HL-60 (cell line): ENCODE results near the gene CDH2.

Source experiments
- DNase-seq, 2 experiments: peaks; one replicate each; pipeline ENCODE4 v3.0.0-alpha.2; 2010 to 2020; ENCODE audit warnings: low read depth in 1 of 2, low spot score in 1 of 2
- H3K27ac ChIP-seq: fragments of 250-450 bp; sonication (Bioruptor Pico); replicated peaks from 2 replicates; pipeline ENCODE4 v1.5.1; 2020; ENCODE audit warnings: mild to moderate bottlenecking, moderate library complexity
- H3K27me3 ChIP-seq: fragments of 250-450 bp; sonication (Bioruptor Pico); 2 replicates; pipeline ENCODE4 v1.5.1; 2021; ENCODE audit warnings: mild to moderate bottlenecking, moderate library complexity; ENCODE audit not compliant: insufficient read depth, poor library complexity, severe bottlenecking
- H3K4me3 ChIP-seq: replicated peaks from 2 replicates; pipeline ENCODE4 v1.5.1; 2011; ENCODE audit warnings: mild to moderate bottlenecking, control low read depth, low read length; ENCODE audit not compliant: insufficient read depth
- GABPA ChIP-seq: IDR thresholded peaks from 2 replicates; pipeline ENCODE4 v1.6.1; 2012; ENCODE audit warnings: low read depth
- POLR2AphosphoS5 ChIP-seq: IDR thresholded peaks from 2 replicates; pipeline ENCODE4 v1.6.1; 2012; ENCODE audit warnings: low read depth
- SPI1 ChIP-seq: IDR thresholded peaks from 2 replicates; pipeline ENCODE4 v1.6.1; 2012; ENCODE audit warnings: low read depth, mild to moderate bottlenecking, borderline replicate concordance
- long read RNA-seq: library from polyadenylated mRNA; unstranded; transcript quantifications from one replicate; pipeline ENCODE4 v2.0.0, GENCODE V29; 2020
- TF ChIP-seq, protein P1 (sequence below): IDR thresholded peaks from one replicate; pipeline ENCODE4 v1.5.1; 2011; ENCODE audit warnings: low read length, control low read depth, inconsistent platforms; ENCODE audit not compliant: insufficient read depth
- TF ChIP-seq, protein P2 (sequence below): IDR thresholded peaks from 2 replicates; pipeline ENCODE4 v1.6.1; 2012; ENCODE audit warnings: low read depth; ENCODE audit not compliant: insufficient replicate concordance

The CDH2 gene
- long read RNA-seq, partial matches to known transcripts = 0 of 2 reads
- long read RNA-seq, other reads (novel, unspliced or antisense) = 2 of 2 reads

DNA sequence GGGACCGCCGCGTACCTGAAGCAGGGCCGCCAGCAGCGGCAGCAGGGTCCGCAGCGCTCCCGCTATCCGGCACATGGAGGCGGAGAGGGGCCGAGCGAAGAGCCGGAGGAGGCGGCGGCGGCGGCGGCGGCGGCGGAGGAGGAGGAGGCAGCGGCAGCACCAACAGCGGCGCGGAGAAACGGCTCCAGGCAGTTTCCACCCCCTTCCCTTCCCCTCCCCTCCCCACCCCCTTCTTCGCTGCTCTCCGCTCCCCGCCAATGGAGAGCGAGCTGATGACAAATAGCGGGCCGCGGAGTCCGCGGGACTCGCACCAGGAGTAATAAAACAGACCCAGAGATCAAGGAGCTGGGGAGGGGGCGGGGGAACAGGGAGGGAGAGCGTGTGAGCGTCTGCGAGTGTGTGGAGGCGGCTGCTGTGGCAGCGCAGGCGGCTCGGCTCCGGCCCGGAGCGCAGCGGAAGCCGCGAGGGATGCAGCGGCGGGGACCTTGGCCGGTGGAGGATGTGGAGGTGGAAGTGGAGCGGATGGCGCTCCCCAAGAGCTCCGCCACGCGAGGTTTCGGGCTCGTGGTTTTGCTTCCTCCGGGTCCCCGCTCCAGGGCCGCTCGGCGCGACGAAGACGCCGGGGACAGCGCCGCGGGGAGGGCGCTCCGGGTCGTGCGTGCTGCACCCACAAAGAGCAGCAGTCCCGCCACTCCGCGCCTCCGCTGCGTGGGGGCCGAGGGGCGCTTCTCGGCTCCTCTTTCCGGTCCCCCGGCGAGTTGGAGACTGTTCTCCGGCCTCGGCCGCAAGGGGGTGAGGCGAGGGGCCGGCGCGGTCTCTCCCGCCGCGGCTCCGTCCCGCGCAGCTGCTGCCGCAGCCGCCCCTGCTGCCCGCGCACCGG lies at the start of gene CDH2:
Gene CDH2 (minus strand): TSS at position 183 of the 880 bp plus-strand sequence. CDS start 108 bp downstream, at position 75.
- DNase-seq = no peak
- Histone ChIP-seq H3K27me3 (peaks cover 64% of the 10 kb centered on the region), H3K4me3 (peak within 1 kb of the TSS; percentile 21), H3K27ac (no peak within 1 kb of the TSS)
- TF ChIP-seq, protein P1, sequence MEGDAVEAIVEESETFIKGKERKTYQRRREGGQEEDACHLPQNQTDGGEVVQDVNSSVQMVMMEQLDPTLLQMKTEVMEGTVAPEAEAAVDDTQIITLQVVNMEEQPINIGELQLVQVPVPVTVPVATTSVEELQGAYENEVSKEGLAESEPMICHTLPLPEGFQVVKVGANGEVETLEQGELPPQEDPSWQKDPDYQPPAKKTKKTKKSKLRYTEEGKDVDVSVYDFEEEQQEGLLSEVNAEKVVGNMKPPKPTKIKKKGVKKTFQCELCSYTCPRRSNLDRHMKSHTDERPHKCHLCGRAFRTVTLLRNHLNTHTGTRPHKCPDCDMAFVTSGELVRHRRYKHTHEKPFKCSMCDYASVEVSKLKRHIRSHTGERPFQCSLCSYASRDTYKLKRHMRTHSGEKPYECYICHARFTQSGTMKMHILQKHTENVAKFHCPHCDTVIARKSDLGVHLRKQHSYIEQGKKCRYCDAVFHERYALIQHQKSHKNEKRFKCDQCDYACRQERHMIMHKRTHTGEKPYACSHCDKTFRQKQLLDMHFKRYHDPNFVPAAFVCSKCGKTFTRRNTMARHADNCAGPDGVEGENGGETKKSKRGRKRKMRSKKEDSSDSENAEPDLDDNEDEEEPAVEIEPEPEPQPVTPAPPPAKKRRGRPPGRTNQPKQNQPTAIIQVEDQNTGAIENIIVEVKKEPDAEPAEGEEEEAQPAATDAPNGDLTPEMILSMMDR = no peak
- no peak for TF ChIP-seq SPI1

DNA sequence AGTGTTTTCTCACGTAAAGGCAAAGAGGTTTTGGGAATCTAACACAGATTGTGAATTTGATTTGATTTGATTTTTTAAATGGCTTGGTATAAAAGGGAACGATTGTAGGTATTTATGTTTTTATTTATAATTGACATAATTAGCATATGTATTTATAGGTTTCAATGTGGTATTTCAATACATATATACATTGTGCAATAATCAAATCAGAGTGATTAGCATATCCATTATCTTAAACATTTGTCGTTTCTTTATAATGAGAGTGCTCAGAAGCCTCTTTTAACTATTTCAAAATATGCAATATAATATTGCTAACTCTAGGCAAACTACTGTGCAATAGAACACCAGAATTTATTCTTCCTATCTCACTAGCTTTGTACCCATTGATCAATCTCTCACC lies 35.1 kb upstream of the CDH2 start:
- TF ChIP-seq SPI1 = no peak
- TF ChIP-seq, protein P2, sequence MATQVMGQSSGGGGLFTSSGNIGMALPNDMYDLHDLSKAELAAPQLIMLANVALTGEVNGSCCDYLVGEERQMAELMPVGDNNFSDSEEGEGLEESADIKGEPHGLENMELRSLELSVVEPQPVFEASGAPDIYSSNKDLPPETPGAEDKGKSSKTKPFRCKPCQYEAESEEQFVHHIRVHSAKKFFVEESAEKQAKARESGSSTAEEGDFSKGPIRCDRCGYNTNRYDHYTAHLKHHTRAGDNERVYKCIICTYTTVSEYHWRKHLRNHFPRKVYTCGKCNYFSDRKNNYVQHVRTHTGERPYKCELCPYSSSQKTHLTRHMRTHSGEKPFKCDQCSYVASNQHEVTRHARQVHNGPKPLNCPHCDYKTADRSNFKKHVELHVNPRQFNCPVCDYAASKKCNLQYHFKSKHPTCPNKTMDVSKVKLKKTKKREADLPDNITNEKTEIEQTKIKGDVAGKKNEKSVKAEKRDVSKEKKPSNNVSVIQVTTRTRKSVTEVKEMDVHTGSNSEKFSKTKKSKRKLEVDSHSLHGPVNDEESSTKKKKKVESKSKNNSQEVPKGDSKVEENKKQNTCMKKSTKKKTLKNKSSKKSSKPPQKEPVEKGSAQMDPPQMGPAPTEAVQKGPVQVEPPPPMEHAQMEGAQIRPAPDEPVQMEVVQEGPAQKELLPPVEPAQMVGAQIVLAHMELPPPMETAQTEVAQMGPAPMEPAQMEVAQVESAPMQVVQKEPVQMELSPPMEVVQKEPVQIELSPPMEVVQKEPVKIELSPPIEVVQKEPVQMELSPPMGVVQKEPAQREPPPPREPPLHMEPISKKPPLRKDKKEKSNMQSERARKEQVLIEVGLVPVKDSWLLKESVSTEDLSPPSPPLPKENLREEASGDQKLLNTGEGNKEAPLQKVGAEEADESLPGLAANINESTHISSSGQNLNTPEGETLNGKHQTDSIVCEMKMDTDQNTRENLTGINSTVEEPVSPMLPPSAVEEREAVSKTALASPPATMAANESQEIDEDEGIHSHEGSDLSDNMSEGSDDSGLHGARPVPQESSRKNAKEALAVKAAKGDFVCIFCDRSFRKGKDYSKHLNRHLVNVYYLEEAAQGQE = no peak
- no peak for TF ChIP-seq POLR2AphosphoS5
- no peak for TF ChIP-seq GABPA
- TF ChIP-seq, protein P1 = no peak
- no peak overlapping the region for H3K4me3 ChIP-seq
- no peak for DNase-seq

DNA sequence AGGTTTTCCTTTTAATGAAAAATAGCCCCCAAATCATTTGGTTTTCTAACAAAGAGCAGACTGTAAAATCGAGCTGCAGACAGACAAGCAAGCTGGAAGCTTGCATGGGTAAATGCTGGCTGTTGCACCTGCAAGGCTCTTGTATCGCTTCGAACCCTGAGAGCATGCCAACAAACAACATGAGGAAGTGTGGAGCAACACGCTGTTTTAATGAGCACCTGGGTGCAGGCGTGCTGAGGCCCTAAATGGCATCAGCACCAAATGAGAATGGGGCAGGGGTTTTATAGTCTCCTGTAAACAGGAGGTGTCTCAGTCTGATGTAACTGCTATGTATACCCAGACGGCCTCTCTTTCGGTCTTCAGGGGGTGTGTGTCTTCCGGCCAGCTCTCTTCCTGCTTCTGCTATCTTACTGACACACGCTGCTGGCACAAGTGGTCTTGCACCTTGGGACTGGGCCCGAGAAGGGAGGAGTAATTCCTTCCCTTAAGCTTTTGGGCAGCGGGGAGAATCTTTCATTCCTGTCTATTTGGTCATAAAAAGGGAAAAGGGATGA lies 31.9 kb upstream of the CDH2 start:
- no peak overlapping the region for H3K4me3 ChIP-seq
- no peak for DNase-seq
- no peaks in the 10 kb centered on the region for H3K27me3 ChIP-seq
- no peak overlapping the region for H3K27ac ChIP-seq
- TF ChIP-seq, protein P1 = no peak
- TF ChIP-seq SPI1 = no peak
- TF ChIP-seq, protein P2 = no peak
- TF ChIP-seq POLR2AphosphoS5 = no peak
- no peak for TF ChIP-seq GABPA

More for the DNA sequence above, 35.1 kb upstream of the CDH2 start:
- no peak overlapping the region for H3K27ac ChIP-seq
- H3K27me3 ChIP-seq = no peaks in the 10 kb centered on the region
